Loucy (cell line): Measurements from ENCODE around the gene NEURL4.
"Not testable (repeated sequence)": the region's sequence is repeated elsewhere in the genome, so short reads cannot be mapped to it uniquely, and the experiment has no call there.

Experiments
- H2AFZ ChIP-seq: fragments of 200-600 bp; sonication (generic); 2 replicates; pipeline ENCODE4 v1.6.0; 2016; ENCODE audit warnings: antibody characterized with exemption, mild to moderate bottlenecking, low read length, moderate library complexity
- H3F3A ChIP-seq: fragments of 200-600 bp; 2 replicates; pipeline ENCODE4 v1.6.0; 2016; ENCODE audit warnings: antibody characterized with exemption, low read depth, mild to moderate bottlenecking
- H3K27me3 ChIP-seq: fragments of 200-600 bp; sonication (generic); 2 replicates; pipeline ENCODE4 v1.6.1; 2014; ENCODE audit warnings: low read length, mild to moderate bottlenecking; ENCODE audit not compliant: insufficient read depth, poor library complexity, severe bottlenecking
- H3K36me3 ChIP-seq: fragments of 200-600 bp; sonication (generic); 2 replicates; pipeline ENCODE4 v1.6.1; 2016; ENCODE audit warnings: low read length; ENCODE audit not compliant: insufficient read depth
- H3K4me1 ChIP-seq: fragments of 200-600 bp; sonication (generic); 2 replicates; pipeline ENCODE4 v1.5.1; 2014; ENCODE audit warnings: low read length, mild to moderate bottlenecking; ENCODE audit not compliant: insufficient read depth, poor library complexity, severe bottlenecking
- H3K4me2 ChIP-seq: fragments of 200-600 bp; sonication (generic); 2 replicates; pipeline ENCODE4 v1.6.0; 2014; ENCODE audit warnings: antibody characterized with exemption, low read length, low read depth, mild to moderate bottlenecking; ENCODE audit not compliant: poor library complexity, severe bottlenecking
- H3K4me3 ChIP-seq: fragments of 200-600 bp; sonication (generic); 2 replicates; pipeline ENCODE4 v1.5.1; 2014; ENCODE audit warnings: low read length, mild to moderate bottlenecking, mixed read lengths; ENCODE audit not compliant: poor library complexity, severe bottlenecking
- H3K79me2 ChIP-seq: fragments of 200-600 bp; sonication (generic); 2 replicates; pipeline ENCODE4 v1.6.1; 2014; ENCODE audit warnings: low read length; ENCODE audit not compliant: insufficient read depth
- H3K9ac ChIP-seq: fragments of 200-600 bp; sonication (generic); 2 replicates; pipeline ENCODE4 v1.6.0; 2014; ENCODE audit warnings: mild to moderate bottlenecking, low read depth, low read length, moderate library complexity; ENCODE audit not compliant: poor library complexity, severe bottlenecking
- H3K9me2 ChIP-seq: fragments of 200-600 bp; sonication (generic); replicated peaks from 2 replicates; pipeline ENCODE4 v1.6.1; 2016; ENCODE audit warnings: low read depth, low read length, mixed read lengths
- H3K9me3 ChIP-seq: fragments of 200-600 bp; sonication (generic); 2 replicates; pipeline ENCODE4 v1.6.1; 2014; ENCODE audit warnings: mild to moderate bottlenecking, antibody characterized with exemption, low read length, low read depth; ENCODE audit not compliant: insufficient read depth
- H4K20me1 ChIP-seq: fragments of 200-600 bp; sonication (generic); 2 replicates; pipeline ENCODE4 v1.6.0; 2014; ENCODE audit warnings: antibody characterized with exemption, low read length, mild to moderate bottlenecking; ENCODE audit not compliant: insufficient read depth, poor library complexity, severe bottlenecking
- CTCF ChIP-seq: fragments of 200-600 bp; sonication (generic); conservative IDR thresholded peaks from 2 replicates; pipeline ENCODE4 v1.5.1; 2014; ENCODE audit warnings: mild to moderate bottlenecking, antibody characterized with exemption, low read length
- EZH2phosphoT487 ChIP-seq: fragments of 200-600 bp; IDR thresholded peaks from 2 replicates; pipeline ENCODE4 v1.6.1; 2018; ENCODE audit warnings: antibody characterized with exemption, mild to moderate bottlenecking, moderate library complexity, borderline replicate concordance

Gene NEURL4

DNA sequence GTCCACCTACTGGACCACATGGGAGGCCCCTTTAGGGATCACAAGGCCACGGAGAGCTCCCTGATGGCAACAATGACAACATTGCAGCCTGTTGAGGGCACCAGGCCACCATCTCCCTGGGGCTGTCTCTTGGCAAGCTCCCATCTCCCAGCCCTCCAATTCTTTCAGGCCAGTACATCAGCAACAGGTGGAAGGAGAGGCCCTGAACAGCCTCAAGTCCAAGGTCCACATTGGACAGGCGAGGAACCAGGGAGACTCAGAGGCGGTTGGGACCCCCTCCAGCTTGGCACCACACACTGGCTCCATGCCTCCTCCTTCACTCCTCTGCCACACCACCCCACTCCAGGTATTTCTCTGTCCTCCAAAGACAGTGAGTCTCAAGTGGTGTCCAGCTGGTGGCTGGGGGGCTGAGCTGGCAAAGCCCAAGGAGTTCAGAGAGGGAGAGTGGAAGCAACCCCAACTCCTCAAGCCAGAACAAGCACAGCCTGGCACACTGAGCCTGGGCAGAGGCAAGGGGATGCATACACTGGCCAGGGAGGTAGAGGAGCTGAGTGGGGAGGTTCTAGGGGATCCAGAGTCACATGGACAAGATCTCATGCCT, 5.9 kb upstream of the NEURL4 start:
- Histone ChIP-seq H3F3A (0 out of 2 replicates have a peak, but pooled peaks cover 2% of the 10 kb centered on the region), H3K27me3 (no peaks in the 10 kb centered on the region), H2AFZ (no peak overlapping the region), H3K9me2 (no peaks in the 10 kb centered on the region), H3K79me2 (peaks cover 50% of the 10 kb centered on the region), H4K20me1 (peaks cover 27% of the 10 kb centered on the region), H3K4me1 (peaks cover 54% of the 10 kb centered on the region), H3K4me3 (no peak overlapping the region), H3K9ac (peak overlapping the region; percentile 99), H3K36me3 (no peaks in the 10 kb centered on the region), H3K9me3 (no peaks in the 10 kb centered on the region), H3K4me2 (peak overlapping the region; percentile 88)
- TF ChIP-seq EZH2phosphoT487 (no peak), CTCF (no peak)

GRCh38 chr17:7332600-7333069, 3.5 kb upstream of the NEURL4 start:
- not testable (repeated sequence) for H3K9ac ChIP-seq, H3F3A ChIP-seq, H3K4me3 ChIP-seq, H3K4me2 ChIP-seq, H2AFZ ChIP-seq, H3K27me3 ChIP-seq, H3K9me3 ChIP-seq, H3K9me2 ChIP-seq, H3K36me3 ChIP-seq
- H3K79me2 ChIP-seq = peaks cover 39% of the 10 kb centered on the region
- H3K4me1 ChIP-seq = peaks cover 45% of the 10 kb centered on the region
- peaks cover 10% of the 10 kb centered on the region for H4K20me1 ChIP-seq

- TF ChIP-seq EZH2phosphoT487 (no peak), CTCF (no peak)
These were observed 3.0 kb upstream of the NEURL4 start for GRCh38 chr17:7332111-7332510.

GRCh38 chr17:7330638-7331015, 1.5 kb upstream of the NEURL4 start:
- H3K36me3 ChIP-seq = no peaks in the 10 kb centered on the region

More at GRCh38 chr17:7332111-7332510, 3.0 kb upstream of the NEURL4 start:
- Histone ChIP-seq H3F3A (0 out of 2 replicates have a peak, but pooled peaks cover 2% of the 10 kb centered on the region), H3K4me2 (no peak overlapping the region), H3K9me3 (no peaks in the 10 kb centered on the region), H3K27me3 (no peaks in the 10 kb centered on the region), H2AFZ (no peak overlapping the region), H3K4me3 (no peak overlapping the region), H3K36me3 (no peaks in the 10 kb centered on the region), H4K20me1 (peaks cover 6% of the 10 kb centered on the region), H3K4me1 (peaks cover 43% of the 10 kb centered on the region), H3K79me2 (peaks cover 39% of the 10 kb centered on the region), H3K9me2 (no peaks in the 10 kb centered on the region), H3K9ac (peak overlapping the region; percentile 30)

More at GRCh38 chr17:7330638-7331015, 1.5 kb upstream of the NEURL4 start:
- Histone ChIP-seq H3K4me1 (peaks cover 37% of the 10 kb centered on the region), H3K27me3 (no peaks in the 10 kb centered on the region), H2AFZ (peak overlapping the region; percentile 78; the same call in 1 of the 2 replicates), H3K79me2 (peaks cover 29% of the 10 kb centered on the region), H3K4me2 (peak overlapping the region; percentile 77), H3F3A (no peaks in the 10 kb centered on the region), H4K20me1 (peaks cover 5% of the 10 kb centered on the region), H3K9me2 (no peaks in the 10 kb centered on the region), H3K9me3 (no peaks in the 10 kb centered on the region), H3K9ac (peak overlapping the region; percentile 76), H3K4me3 (peak overlapping the region; percentile 84)
- no peak for TF ChIP-seq EZH2phosphoT487
- no peak for TF ChIP-seq CTCF
